Effector CD4-positive, alpha-beta T cell (primary cell): Measurements from ENCODE around the gene CPA1.

Experiments
- DNase-seq: peaks from one replicate; pipeline ENCODE4 v3.0.0-alpha.2; 2020

The CPA1 gene

GRCh38 chr7:130432886-130433285 lies 52.6 kb downstream of the CPA1 start:
- no peak for DNase-seq

GRCh38 chr7:130433301-130433700 lies 53.0 kb downstream of the CPA1 start:
- no peak for DNase-seq

- no peak for DNase-seq
These were observed 55.1 kb downstream of the CPA1 start for GRCh38 chr7:130435311-130435854.

GRCh38 chr7:130436253-130436652 lies 56.0 kb downstream of the CPA1 start:
- no peak for DNase-seq
